Measurements from ENCODE around the gene ZNF524.

The ZNF524 gene

GRCh38 chr19:55601084-55601483 lies 996 bp downstream of the ZNF524 start:
- H3K4me3 ChIP-seq (ENCODE audit: control insufficient read depth, low read depth, low read length): peak overlapping the region; percentile 87
- DNase-seq (ENCODE audit: low read depth): no peak
- TF ChIP-seq CTCF (conservative IDR thresholded peaks at IDR 0.05; ENCODE audit: control insufficient read depth, insufficient read depth, low read depth, low read length): no peak

DNA sequence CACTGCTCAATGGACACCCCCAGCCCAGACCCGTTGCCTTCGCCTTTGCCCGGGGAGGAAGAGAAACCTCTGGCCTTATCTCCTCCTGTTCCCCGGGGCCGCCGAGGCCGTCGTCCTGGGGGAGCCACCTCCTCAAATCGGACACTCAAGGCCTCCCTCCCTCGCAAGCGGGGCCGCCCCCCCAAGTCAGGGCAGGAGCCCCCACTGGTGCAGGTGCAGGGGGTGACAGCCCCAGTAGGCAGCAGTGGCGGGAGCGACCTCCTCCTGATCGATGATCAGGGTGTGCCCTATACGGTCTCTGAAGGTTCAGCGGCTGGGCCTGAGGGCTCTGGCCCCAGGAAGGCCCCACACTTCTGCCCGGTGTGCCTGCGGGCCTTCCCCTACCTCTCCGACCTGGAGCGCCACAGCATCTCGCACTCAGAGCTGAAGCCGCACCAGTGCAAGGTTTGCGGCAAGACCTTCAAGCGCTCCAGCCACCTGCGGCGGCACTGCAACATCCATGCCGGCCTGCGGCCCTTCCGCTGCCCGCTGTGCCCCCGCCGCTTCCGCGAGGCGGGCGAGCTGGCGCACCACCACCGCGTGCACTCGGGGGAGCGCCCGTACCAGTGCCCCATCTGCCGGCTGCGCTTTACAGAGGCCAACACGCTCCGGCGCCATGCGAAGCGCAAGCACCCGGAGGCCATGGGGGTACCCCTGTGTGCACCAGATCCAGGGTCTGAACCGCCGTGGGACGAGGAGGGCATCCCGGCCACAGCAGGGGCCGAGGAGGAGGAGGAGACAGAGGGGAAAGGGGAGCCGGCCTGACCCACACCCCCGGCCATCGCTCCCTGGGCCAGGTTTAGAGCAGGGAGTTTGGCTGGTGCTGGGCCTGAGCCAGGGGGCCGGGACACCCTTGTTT lies 2.3 kb downstream of the ZNF524 start:
- no peak for DNase-seq (ENCODE audit: low read depth)
- no peak for TF ChIP-seq CTCF (conservative IDR thresholded peaks at IDR 0.05; ENCODE audit: control insufficient read depth, insufficient read depth, low read depth, low read length)
- no peak overlapping the region for H3K4me3 ChIP-seq (ENCODE audit: control insufficient read depth, low read depth, low read length)

GRCh38 chr19:55603115-55603514 lies 3.0 kb downstream of the ZNF524 start:
- DNase-seq (ENCODE audit: low read depth): no peak
- no peak for TF ChIP-seq CTCF (conservative IDR thresholded peaks at IDR 0.05; ENCODE audit: control insufficient read depth, insufficient read depth, low read depth, low read length)

DNA sequence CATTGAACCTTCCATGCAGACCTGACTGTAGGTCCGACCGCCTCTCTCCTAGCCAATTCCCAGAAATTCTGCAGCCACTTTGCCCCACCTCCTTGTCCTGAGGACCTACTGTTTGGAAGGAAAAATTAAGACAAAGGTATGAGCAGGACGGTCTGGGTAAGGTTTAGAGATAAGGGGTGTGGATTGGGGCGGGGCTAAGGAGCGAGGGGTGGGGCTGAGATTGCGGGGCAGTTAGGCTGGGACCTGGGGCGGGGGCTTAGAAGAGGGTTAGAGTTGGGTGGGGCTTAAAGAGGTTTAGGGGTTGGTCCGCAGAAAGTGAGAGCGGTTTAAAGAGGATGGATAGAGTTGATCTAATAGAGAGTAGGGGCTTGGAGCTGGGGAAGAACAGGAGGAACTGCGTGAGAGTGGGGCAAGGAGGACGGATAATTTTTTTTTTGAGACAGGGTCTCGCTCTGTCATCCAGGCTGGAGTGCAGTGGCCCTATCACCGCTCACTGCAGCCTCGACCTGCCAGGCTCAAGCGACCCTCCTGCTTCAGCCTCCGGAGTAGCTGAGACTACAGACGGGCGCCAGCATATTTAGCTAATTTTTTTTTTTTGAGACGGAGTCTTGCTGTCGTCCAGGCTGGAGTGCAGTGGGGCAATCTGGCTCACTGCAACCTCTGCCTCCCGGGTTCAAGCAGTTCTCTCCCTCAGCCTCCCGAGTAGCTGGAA lies 3.6 kb downstream of the ZNF524 start:
- no peak overlapping the region for H3K4me3 ChIP-seq (ENCODE audit: control insufficient read depth, low read depth, low read length)
- TF ChIP-seq CTCF (conservative IDR thresholded peaks at IDR 0.05; ENCODE audit: control insufficient read depth, insufficient read depth, low read depth, low read length): no peak
- no peak for DNase-seq (ENCODE audit: low read depth)

More at GRCh38 chr19:55603115-55603514, 3.0 kb downstream of the ZNF524 start:
- no peak overlapping the region for H3K4me3 ChIP-seq (ENCODE audit: control insufficient read depth, low read depth, low read length)

GRCh38 chr19:55605207-55605636 lies 5.1 kb downstream of the ZNF524 start:
- H3K4me3 ChIP-seq (ENCODE audit: control insufficient read depth, low read depth, low read length): peak overlapping the region; percentile 21
- DNase-seq (ENCODE audit: low read depth): peak; percentile 96
- TF ChIP-seq CTCF (conservative IDR thresholded peaks at IDR 0.05; ENCODE audit: control insufficient read depth, insufficient read depth, low read depth, low read length): no peak

DNA sequence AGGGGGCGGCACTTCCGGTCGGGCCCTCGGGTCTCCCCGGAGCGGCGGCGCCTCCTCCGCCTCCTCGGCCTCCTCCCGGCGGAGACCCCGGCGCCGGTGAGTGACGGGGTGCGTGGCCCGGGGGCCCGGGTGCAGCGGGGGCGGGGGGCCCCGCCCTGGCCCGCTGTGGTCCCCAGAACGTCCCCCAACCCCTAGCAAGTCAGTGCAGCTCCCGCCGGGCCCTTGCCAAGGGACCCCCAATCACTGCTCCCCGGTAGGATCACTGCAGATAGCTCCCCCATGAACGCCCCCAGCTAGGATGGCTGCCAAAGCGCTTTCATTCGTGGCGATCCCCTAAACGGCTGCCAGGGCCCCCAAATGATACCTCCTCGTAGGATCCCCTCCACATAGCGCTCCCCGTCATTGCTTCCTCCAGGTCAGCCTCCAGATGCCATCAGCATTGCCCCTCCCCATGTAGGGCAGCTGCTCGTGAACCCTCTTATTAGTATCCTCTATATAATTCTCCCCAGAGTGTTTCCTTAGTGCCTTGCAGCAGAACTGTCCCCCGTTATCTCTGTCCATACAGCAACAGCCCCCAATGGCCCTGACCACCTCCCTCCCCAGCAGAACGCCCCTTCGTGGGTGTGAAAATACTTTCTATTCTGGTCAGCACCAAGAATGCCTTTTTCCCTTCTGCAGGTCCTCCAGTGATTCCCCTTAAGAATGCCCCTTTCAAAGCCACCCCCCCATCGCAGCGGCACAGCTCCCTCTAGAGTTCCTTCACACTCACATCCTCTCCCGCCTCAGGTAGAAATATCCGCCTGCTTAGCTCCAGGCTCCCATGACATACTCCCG lies 5.8 kb downstream of the ZNF524 start, which contains the start of gene ZNF865:
Gene ZNF865, plus strand, starts transcription at position 11 of the 834 bp plus-strand sequence. CDS start 7,972 bp downstream, outside the sequence.
- TF ChIP-seq CTCF (conservative IDR thresholded peaks at IDR 0.05; ENCODE audit: control insufficient read depth, insufficient read depth, low read depth, low read length): peak; percentile 88
- peak within 1 kb of the TSS; percentile 89 for H3K4me3 ChIP-seq (ENCODE audit: control insufficient read depth, low read depth, low read length)
- DNase-seq (ENCODE audit: low read depth): peak; percentile 84
